ENCODE data around the gene ACAT2.
"Not testable (repeated sequence)": the region's sequence is repeated elsewhere in the genome, so short reads cannot be mapped to it uniquely, and the experiment has no call there.

Gene ACAT2

GRCh38 chr6:159813781-159814180 is 51.9 kb downstream of the ACAT2 start:
- DNase-seq (ENCODE audit: low read depth) = no peak

- DNase-seq (ENCODE audit: low read depth) = no peak
Observed at GRCh38 chr6:159815410-159815809, 53.6 kb downstream of the ACAT2 start.

GRCh38 chr6:159816775-159817174 is 54.9 kb downstream of the ACAT2 start:
- not testable (repeated sequence) for DNase-seq (ENCODE audit: low read depth)

GRCh38 chr6:159817951-159818739 is 56.3 kb downstream of the ACAT2 start:
- DNase-seq (ENCODE audit: low read depth) = no peak

GRCh38 chr6:159819098-159819497 is 57.3 kb downstream of the ACAT2 start:
- no peak for DNase-seq (ENCODE audit: low read depth)

- DNase-seq (ENCODE audit: low read depth) = no peak
Observed at GRCh38 chr6:159819932-159820640, 58.2 kb downstream of the ACAT2 start.

- DNase-seq (ENCODE audit: low read depth) = no peak
Observed at GRCh38 chr6:159821122-159821521, 59.3 kb downstream of the ACAT2 start.

- DNase-seq (ENCODE audit: low read depth) = no peak
Observed at GRCh38 chr6:159821726-159822125, 59.9 kb downstream of the ACAT2 start.

- DNase-seq (ENCODE audit: low read depth) = no peak
Observed at GRCh38 chr6:159823953-159824352, 62.1 kb downstream of the ACAT2 start.

GRCh38 chr6:159824690-159825089 is 62.8 kb downstream of the ACAT2 start:
- not testable (repeated sequence) for DNase-seq (ENCODE audit: low read depth)

- DNase-seq (ENCODE audit: low read depth) = no peak
Observed at GRCh38 chr6:159826004-159826403, 64.2 kb downstream of the ACAT2 start.

- DNase-seq (ENCODE audit: low read depth) = no peak
Observed at GRCh38 chr6:159826968-159827647, 65.3 kb downstream of the ACAT2 start.

GRCh38 chr6:159828074-159828473 is 66.2 kb downstream of the ACAT2 start:
- no peak for DNase-seq (ENCODE audit: low read depth)

Measured in activated T-cell treated with anti-CD3 and anti-CD28 coated beads for 1 hour (primary cell).